SW 1271 (cell line): ENCODE measurements around the gene PLCG2.
A peak's percentile ranks its signal among the peaks of the same experiment; 100 is the strongest.
"Not testable (repeated sequence)": the region's sequence is repeated elsewhere in the genome, so short reads cannot be mapped to it uniquely, and the experiment has no call there.

Experiments
- DNase-seq, 2 experiments: peaks; one replicate each; lab custom pipeline; 2025; lab: John Stamatoyannopoulos, UW

Gene PLCG2

DNA sequence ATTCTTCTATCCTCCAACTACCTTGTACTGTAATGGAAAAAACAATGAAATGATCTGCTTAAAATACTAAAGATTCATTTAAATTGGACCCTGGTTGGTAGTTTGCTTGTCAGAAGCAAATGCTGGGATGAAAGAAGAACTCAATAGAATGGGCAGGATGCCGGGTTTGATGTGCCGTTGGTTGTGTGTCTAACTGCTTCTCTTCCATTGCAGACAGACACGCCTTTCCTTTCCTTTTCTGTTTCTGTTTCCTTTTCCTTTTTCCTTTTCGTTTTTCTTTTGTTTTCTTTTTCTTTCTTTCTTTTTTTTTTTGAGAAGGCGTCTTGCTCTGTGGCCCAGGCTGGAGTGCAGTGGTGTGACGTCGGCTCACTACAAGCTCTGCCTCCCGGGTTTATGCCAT, 64.6 kb downstream of the PLCG2 start:
- DNase-seq: no peak

DNA sequence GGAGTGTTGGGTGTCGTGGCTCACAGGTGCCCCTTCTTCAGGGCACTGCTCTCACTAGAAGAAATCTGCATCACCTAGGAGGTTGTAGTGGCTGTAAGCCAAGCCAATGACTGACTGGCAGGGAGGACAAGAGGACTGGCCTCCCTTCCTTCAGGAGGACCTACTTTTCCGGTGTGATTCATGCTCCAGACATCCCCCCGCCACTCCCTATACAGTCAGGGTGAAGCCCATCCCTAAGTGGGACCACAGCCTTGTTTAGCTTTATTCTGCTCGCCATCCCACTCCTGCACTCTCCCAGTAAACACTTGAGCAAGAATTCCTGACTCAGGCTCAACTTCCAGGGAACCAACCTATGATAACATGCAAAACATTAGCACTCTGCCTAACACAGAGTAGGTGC, 67.0 kb downstream of the PLCG2 start:
- DNase-seq: no peak

DNA sequence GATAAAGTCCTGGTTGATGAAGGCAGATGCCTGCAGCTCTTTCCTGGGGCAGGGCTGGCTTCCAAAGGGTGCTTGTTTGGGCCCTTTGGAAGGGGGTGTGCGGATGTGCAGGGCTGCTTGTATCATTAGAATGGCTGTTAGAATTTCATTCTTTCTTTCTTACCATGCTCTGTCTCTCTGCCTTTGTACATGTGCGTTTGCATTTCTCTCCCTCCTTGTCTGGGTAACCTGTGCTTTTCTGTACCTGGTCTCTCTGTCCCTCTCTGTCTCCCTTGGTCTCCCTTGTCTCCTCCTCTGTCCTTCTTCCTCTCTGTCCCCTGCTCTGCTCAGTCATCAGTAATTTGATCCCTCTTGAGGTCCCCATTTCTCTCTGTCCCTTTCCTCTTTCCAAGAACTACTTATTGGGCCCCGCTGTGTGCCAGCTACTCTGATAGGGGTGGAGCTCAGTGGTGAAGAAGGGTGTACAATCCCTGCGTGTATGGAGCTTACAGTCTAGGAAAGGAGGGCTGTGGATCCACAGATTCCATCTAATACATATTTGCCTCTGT, 69.3 kb downstream of the PLCG2 start:
- DNase-seq: no peak

DNA sequence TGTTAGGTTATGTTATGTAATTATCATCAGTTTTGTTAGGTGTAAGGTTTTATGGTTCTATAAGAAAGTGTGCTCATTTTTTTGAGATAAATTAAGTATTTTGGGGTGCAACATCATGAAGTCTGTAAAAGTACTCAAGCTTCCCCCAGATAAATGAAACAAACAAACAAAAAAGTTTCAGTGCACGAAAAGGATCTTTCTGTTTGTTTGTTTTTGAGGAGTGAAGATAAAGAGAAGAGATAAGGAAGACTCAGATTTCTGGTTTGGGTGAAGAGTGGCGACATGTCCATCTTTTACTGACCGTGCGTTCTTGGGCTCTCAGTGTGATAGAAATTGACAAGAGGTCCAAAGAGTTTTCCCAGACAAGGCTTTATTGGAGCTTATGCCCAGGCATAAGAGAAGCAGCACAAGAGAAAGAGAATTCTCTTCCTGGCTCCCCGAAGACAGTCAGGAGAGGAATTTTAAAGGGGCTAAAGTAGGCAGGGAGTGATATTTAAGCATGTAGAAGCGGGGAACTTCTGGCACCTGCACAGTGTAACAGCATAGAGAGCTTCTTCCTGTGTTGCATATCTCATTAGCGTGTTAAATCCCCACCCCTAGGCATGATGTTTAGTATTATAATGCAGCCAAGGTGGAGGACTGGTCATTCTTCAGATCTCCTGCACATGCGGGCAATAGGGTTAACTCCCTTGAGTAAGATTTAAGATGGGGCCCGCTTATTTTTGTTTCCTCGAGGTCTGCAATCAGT, 71.3 kb downstream of the PLCG2 start:
- DNase-seq: no peak

DNA sequence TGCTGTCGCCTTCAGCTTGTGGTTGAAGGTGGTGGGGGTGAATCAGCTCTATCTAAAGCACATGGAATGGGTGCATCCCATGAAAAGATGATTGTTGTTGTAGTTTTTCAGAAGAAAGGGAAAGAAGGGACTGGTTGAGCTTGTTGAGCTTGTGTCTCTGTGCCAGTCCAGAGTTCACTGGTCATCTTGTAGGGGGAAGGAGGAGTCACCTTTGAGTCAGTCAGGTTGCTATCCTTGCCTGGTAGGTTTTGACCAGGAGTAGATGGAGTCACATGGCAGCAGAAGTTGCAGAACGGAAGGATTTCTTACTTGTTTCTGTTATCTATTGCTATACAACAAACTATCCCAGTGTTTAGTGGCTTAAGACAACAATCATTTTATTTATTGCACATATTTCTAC, 73.3 kb downstream of the PLCG2 start:
- no peak for DNase-seq

DNA sequence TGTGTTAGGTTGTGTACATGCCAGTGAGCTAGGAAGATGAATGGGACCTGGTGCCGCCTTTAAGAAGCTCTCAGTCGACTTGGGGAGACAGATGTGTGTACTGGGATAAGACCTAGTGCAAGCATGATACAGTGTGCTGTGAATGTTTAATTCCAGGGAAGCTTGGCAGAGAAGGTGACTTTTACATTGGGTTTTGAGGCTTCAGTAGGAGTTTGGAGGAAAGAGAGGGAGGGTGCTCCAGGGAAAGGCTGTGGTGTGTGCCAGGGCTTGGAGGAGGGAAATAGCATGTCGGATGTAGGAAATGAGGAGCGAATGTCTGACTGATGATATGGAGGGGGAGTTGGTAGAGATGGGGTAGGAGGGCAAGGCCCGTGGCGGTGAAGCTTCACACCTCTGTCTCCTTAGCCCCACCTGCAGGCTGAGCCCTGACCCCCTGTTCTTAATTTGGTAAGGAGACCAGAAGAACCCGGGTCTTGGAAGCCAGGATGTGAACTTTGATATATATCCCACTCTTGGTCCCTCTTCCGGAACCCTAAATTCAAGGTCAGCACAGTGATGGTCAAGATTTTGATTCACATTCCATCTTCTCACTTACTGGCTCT, 76.6 kb downstream of the PLCG2 start:
- no peak for DNase-seq

DNA sequence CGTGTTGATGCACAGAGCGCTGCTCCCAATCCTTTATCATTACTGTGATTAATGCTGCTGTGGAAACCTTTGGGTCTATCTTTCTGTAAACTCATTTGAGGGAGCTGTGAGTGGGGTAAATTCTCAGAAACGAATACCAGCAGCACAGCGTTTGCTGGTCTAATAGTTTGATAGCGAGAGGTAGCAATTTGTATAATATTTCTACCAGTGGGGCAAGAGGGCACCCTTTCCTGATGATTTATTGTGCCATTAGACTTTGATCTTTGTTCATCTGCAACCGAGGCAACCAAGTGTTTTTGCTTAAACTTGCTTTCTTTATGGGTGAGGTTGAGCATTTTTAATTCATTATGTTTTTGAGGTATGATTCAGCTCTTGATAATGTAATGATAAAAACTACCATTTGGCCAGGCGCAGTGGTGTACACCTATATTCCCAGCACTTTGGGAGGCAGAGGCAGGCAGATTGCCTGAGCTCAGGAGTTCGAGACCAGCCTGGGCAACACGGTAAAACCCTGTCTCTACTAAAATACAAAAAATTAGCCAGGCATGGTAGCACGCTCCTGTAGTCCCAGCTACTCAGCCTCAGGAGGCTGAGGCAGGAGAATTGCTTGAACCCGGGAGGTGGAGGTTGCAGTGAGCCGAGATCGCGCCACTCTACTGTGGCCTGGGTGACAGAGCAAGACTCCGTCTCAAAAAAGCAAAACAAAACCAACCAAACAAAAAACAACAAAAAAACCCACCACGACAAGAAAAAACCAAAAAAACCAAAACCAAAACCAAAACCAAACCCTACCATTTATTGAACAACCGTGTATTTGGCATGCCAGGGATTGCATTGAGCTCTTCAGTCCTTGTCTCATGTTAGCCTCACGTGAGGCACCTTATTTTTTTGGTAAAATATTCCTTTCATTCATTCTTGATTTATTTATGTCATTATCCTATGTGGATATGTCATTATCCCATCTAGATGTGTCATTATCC, 81.5 kb downstream of the PLCG2 start:
- no peak for DNase-seq

DNA sequence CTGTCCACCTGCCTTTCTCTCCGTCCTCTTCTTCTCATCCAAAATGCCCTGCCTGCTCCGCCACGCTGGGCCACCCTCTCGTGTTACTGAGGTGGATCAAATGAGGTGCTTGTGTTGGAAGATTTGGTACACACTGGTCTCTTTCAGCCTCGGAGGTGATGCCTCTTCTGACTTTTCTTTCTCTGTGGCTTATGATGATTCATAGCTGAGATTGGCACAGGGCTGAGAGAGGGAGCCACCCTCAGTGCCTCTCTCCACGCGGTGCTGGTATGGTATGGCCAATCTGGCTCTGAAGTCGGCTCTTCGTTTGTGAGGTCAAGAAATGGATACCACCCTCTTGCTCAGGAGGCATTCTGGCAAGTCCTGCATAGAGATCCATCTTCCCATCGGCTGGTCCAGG, 82.4 kb downstream of the PLCG2 start:
- no peak for DNase-seq

DNA sequence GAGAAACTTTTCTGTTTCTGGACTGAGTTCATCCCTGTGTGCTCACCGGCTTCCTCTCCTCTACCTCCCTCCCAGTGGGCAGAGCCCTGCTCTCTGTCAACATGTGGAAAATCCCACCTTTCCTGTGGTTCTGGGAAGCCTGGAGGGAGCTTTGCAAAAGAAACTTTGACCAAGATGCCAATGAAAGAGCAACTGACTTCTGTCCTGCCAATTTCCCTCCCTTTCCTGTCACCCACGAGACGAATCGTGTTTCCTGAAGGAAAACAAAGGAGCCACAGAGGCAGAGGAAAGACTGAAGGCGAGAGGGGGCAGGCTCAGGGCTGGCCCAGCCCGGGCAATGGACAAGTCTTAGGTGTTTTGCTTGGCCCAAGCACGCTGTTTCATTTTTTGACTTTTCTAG, 82.8 kb downstream of the PLCG2 start:
- no peak for DNase-seq

DNA sequence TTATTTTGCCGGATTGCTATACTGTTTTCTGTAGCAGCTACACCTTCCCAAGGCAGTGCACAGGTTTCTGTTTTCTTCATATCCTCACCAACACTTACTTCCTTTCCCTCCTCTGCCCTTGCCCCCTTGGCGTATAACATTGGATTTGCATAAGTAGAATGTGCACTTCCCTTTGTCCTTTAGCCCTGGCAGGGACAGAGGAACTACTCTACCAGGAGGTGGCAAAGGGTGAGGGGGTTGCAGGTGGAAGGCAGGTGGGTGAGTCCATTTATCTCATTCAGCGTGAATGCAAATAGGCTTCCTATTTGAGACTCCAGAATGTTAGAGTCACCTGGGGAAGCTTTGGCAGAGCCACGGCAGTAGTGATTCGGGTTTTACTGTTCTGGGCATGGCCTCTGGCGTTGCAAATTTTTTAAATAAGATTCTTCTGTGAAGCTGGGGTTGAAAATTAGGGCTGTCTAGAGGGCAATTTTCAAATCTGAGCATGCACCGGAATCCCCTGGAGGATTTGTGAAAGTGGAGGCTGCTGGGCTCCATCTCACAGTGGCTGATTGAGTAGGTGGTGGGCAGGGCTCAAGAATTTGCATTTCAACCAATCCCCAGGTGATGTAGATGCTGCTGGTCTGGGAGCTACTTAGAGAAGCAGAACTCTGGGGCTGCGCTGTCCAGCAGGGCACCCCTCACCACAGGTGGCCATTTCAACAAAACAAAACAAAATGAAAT, 84.7 kb downstream of the PLCG2 start:
- DNase-seq: no peak

DNA sequence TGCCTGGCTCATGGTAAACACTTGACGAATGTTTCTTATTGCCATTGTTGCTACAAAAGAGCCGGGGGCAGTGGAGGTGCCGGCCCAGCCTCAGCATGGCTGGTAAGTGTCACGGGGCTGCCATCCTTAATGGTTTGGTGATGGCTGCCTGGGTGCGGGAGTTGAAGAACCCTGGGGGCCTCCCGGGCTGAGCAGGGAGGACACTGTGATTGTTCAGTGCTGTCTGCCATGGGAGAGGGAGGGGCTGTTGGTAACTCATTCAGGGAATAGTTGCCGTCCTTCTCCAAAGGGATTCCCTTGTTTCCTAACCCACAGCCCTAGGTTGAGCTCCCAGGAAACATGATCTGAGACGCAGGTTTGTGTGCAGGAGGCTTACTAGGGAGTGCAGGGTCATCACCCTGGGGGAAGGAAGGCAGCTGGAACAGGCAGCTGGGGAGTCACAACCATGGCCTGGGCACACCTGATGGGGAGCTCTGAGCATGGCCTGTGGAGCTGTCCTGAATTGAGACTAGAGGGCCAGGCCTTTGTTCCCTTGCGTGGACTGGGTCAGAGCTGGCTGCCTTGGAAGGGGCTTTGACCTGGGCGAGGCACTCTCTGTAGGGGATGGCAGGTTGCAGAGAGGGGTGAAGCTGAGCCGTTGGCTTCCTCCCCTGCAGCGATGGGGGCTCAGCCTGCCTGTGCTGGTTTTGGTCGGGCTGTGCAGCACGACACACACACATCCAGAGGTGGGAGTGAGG, 85.7 kb downstream of the PLCG2 start:
- DNase-seq: no peak

DNA sequence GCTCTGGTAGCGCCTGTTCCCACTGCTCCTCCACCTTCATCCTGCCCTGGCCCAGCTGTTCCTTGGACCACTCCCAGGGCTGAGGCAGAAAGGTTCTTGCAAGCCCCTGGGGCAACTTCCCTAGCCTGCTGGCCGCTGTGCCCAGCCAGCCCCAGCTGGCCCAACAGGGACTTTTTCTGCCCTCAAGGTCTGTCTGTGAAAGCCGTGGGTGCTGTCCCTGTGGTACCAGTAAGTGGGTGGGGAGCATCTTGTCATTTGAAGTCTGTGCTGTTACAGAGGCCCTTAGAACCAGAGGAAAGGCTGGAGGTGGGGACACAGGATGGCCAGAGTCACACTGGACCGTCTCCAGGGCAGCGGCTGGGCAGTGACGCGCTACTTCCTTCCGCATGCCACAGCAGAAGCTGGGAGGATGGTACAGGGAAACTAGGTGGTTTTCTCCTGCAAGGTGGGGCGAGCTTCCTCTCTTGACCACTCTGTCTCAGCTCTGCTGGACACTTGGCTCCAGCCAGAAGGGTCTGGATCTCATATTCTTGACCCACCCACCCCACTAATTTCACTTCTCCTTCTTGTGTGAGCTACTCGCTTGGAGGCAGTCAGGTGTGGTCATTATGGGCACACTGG, 87.8 kb downstream of the PLCG2 start:
- no peak for DNase-seq

DNA sequence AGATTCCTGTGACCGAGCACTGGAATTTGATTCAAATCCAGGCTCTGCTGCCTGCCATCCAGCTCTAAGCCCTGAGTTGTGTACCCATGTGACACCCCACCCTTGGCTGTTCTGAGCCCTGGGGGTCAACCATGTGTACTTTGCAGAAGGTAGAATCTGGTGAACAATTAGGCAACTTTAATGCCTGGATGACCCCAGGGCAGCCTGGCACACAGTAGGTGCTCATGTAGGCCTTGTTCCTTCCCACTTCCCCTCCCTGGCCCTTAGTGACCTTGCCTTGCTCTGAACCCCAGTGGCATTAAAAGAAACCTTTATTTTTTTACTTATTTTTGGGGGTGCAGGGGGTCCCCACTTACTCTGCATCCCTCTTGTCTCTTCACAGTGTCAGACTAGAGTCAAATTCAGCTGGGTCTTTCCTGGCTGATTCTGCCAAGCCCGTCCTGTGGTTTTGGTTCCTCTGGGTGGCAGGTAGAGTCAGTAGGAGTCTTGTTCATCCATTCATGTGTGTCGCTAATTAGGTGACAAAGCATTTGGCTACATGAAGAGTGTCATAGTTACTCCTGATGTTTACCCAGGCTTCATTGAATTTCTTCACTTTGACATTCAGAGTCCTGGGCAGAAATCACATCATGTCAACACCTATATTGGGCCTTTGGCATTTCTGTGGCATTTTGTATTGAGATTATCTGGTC, 89.1 kb downstream of the PLCG2 start:
- DNase-seq: no peak

DNA sequence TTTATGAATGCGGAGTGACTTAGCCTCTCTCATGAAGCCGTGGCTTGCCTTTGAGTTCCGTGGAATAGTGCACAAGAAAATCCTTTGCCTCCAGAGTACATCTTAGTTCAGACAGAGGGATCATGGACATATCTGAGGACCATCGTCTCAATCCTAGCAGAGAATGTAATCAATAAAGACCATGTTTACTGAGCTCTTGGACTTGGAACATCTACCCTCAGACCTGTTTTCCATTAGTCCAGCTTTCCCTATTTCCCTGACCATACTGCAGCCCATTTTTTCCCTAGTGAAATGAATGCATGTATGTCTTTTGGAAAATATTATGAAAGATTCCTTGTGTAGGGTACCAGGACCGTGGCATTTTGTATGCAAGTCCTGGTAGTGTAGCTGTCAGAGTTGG, 90.2 kb downstream of the PLCG2 start:
- no peak for DNase-seq

DNA sequence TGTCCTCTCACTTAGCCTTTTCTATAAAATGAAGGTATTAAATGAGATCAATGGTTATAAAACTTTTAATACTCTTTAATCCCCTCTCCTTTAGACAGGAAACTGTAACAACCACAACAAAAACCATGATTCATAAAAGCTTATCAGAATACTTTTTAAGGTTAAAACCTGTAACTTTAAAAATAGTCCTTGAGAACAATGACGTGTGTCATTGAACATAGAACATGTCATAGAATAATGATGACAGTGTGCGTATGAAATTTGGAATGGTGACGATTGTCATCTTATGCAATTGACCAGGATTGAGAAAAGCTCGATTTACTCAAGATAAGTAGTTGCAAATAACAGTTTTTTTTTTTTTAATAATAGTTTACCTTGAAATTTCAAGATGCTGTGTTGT, 94.1 kb downstream of the PLCG2 start:
- no peak for DNase-seq

DNA sequence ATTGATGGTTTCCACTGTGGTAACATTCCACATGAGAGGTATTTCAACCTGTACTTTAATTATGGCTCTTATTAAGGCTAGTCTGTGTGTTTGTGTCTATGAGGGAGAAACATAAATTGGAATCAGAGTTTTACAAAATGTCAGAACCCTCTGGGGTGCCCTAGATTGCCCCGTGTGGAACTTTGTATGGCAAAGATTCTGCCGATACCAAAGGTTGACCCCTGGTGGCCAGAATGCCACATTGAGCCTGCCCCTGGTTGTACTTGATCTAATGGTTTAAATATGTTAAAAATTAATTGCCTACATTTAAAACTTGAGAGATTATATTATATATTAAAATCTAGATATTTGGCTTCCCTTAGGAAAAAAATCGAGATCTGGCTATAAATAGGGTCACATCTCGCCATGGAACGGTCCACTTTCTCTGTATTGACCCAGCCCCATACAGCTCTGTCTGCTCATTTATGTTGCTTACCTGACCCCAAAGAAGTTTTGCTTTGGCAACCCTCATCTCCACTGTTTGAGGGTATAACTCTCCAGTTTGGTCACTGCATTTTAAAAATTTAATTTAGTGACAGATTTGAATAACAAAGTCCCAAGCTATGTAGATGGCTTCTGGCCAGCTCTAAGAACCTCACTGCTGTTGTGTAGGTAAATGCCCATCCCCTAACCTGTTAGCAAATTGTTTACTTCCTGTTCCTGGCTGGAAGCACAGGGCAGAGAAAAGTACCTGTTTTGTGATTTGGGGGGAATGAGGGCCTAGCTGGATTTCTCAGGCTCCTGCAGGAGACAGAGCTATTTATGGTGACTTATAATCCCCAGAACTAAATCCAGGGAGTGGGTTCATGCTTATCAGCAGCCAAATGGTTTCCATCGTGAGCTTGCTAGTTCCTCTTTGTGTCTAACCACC, 95.0 kb downstream of the PLCG2 start:
- DNase-seq: peak in 1 of 2 experiments; percentile 49

DNA sequence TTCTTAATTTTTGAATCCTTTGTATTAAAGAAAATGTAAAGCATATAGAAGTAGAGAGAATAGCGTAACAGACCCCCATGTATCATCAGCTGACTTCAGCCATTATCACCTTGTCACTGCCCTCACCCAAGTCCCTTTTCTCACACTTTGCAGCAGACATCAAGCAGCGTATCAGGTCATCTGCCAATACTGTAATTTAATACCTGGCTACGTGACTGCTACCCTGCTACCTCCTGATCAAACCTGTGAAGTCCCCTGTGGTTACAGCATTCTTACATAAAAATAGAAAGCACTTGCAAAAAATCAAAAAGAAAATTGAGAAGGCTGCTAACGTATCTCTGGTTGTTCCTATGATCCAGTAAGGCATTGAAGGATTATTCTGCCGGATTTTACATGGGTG, 96.4 kb downstream of the PLCG2 start:
- DNase-seq: no peak

DNA sequence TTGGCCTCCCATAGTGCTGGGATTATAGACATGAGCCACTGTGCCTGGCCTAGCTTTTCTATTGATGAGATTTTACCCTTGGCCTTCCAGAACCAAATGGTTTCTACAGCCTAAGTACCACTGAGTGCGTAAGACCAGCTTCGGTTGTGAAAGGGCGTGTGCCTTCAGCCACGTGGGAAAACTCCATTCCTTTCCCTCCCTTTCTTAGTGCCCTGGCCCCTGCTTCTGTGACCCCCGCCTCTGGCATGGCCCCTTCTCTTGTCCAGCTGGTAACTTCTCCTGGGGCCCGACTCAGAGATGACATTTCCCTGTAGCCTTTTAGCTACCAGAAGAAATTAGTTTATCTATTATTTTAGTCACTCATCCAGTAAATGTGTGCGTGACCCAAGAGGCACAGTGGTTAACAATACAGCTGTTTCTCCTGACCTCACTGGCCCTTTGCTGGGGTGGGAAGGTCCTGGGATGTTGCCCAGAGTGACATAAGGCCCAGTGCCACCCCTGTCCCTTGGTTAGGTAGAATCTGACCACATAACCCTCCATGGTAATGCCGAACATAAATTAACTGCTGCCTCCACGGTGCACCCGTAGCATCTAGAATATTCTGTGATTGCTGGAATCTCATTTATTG, 97.3 kb downstream of the PLCG2 start:
- DNase-seq: no peak

DNA sequence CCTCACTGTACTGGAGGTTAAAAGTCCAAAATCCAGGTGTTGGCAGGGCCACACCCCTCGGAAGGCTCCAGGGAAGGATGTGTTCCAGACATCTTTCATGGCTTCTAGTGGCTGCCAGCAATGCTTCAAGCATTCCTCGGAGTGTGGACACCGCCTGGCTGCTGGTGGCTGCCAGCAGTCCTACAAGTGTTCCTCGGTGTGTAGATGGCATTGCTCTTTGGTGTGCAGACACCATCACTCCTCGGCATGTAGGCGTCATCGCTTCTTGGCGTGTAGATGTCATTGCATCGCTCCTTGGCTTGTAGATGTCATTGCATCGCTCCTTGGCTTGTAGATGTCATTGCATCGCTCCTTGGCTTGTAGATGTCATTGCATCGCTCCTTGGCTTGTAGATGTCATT, 98.4 kb downstream of the PLCG2 start:
- not testable (repeated sequence) for DNase-seq
